ENCODE data around the gene NR2E1. TPM values are rescaled to one million over a fixed set of nuclear protein-coding genes. Genes with fewer than 3 reads are reported as not detected.

Gene NR2E1
- total and polyA plus RNA-seq, 10 of the 15 experiments (the other 5 are each of a cell fraction or from before 2014, with no cell fraction given) = not detected

GRCh38 chr6:108169464-108170331 lies 3.9 kb downstream of the NR2E1 start:
- H3K4me1 ChIP-seq (ENCODE audit: control insufficient read depth, insufficient read depth, low read length) = no peaks in the 10 kb centered on the region
- 39% methylated on average over 22 of the region's 55 CpGs for WGBS (ENCODE audit: insufficient coverage, insufficient replicate concordance, low lambda C conversion rate, missing lambda C conversion rate)
- no peaks in the 10 kb centered on the region; the same call in 2 of the 3 replicates for H3K9me3 ChIP-seq (replicated peaks; ENCODE audit: control insufficient read depth, insufficient read depth, low read length)
- H3K27me3 ChIP-seq (replicated peaks in 1 of 2; ENCODE audit: control insufficient read depth in 2 of 2, insufficient read depth in 2 of 2, low read length in 1 of 2) = peaks cover 33 to 43% of the 10 kb centered on the region in 2 experiments
- no peak overlapping the region for H2AFZ ChIP-seq (ENCODE audit: control insufficient read depth, low read depth, low read length)
- in situ Hi-C loops (cut with MboI) = no loop called here
- DNase-seq (ENCODE audit: low read depth, low spot score) = no peak
- intact Hi-C loops (cut with micrococcal nuclease; ENCODE audit: unreplicated experiment) = no loop called here
- H3K4me3 ChIP-seq = no peak overlapping the region
- TF ChIP-seq SRF (IDR thresholded peaks at IDR 0.05; ENCODE audit: low read depth in 2 of 2, low read length in 2 of 2) (no peak), EZH2 (IDR thresholded peaks at IDR 0.05; ENCODE audit: borderline replicate concordance, control insufficient read depth, low read depth, low read length) (0 out of 2 replicates have a peak, but pooled peaks have one; percentile 37)
- no peak overlapping the region for H3K27ac ChIP-seq (ENCODE audit: control insufficient read depth, insufficient read depth)
- no peak overlapping the region for H3K4me2 ChIP-seq (ENCODE audit: control insufficient read depth, insufficient read depth)
- ChIA-PET POLR2A (no interaction called here), RAD21 (ENCODE audit: unreplicated experiment) (no interaction called here), SMC1A (ENCODE audit: uncharacterized antibody, unreplicated experiment) (no interaction called here), CTCF (no interaction called here)
- FAIRE-seq = no peak
- no peaks in the 10 kb centered on the region for H3K36me3 ChIP-seq (ENCODE audit: control insufficient read depth in 2 of 2, insufficient read depth in 2 of 2, low read length in 1 of 2)
- no peaks in the 10 kb centered on the region for H4K20me1 ChIP-seq (ENCODE audit: control insufficient read depth, insufficient read depth)
- ATAC-seq = no peak
- H3K79me2 ChIP-seq (ENCODE audit: control insufficient read depth, insufficient read depth, low read length) = no peaks in the 10 kb centered on the region
- no TSS peak for BruUV-seq (replicated peaks)
- H3K9ac ChIP-seq (ENCODE audit: control insufficient read depth, insufficient read depth, low read length) = no peak overlapping the region

- no peak for ATAC-seq
- WGBS (ENCODE audit: insufficient coverage, insufficient replicate concordance, low lambda C conversion rate, missing lambda C conversion rate) = 47% methylated on average over 31 of the region's 31 CpGs
- in situ Hi-C loops (cut with MboI) = no loop called here
- ChIA-PET POLR2A (no interaction called here), SMC1A (ENCODE audit: uncharacterized antibody, unreplicated experiment) (no interaction called here), RAD21 (ENCODE audit: unreplicated experiment) (no interaction called here), CTCF (no interaction called here)
- Histone ChIP-seq H2AFZ (ENCODE audit: control insufficient read depth, low read depth, low read length) (no peak overlapping the region), H3K36me3 (ENCODE audit: control insufficient read depth in 2 of 2, insufficient read depth in 2 of 2, low read length in 1 of 2) (no peaks in the 10 kb centered on the region), H3K27me3 (replicated peaks in 1 of 2; ENCODE audit: control insufficient read depth in 2 of 2, insufficient read depth in 2 of 2, low read length in 1 of 2) (peaks cover 35 to 46% of the 10 kb centered on the region in 2 experiments), H3K79me2 (ENCODE audit: control insufficient read depth, insufficient read depth, low read length) (no peaks in the 10 kb centered on the region), H4K20me1 (ENCODE audit: control insufficient read depth, insufficient read depth) (no peaks in the 10 kb centered on the region), H3K27ac (ENCODE audit: control insufficient read depth, insufficient read depth) (no peak overlapping the region), H3K9me3 (replicated peaks; ENCODE audit: control insufficient read depth, insufficient read depth, low read length) (no peaks in the 10 kb centered on the region; the same call in 2 of the 3 replicates), H3K9ac (ENCODE audit: control insufficient read depth, insufficient read depth, low read length) (no peak overlapping the region), H3K4me1 (ENCODE audit: control insufficient read depth, insufficient read depth, low read length) (no peaks in the 10 kb centered on the region), H3K4me2 (ENCODE audit: control insufficient read depth, insufficient read depth) (no peak overlapping the region), H3K4me3 (no peak overlapping the region)
- no peak for TF ChIP-seq MYC (IDR thresholded peaks at IDR 0.05; ENCODE audit: insufficient read depth, insufficient read length, insufficient replicate concordance, low read length, severe bottlenecking)
- no peak for TF ChIP-seq RAD51 (IDR thresholded peaks at IDR 0.05)
- TF ChIP-seq, protein P1, sequence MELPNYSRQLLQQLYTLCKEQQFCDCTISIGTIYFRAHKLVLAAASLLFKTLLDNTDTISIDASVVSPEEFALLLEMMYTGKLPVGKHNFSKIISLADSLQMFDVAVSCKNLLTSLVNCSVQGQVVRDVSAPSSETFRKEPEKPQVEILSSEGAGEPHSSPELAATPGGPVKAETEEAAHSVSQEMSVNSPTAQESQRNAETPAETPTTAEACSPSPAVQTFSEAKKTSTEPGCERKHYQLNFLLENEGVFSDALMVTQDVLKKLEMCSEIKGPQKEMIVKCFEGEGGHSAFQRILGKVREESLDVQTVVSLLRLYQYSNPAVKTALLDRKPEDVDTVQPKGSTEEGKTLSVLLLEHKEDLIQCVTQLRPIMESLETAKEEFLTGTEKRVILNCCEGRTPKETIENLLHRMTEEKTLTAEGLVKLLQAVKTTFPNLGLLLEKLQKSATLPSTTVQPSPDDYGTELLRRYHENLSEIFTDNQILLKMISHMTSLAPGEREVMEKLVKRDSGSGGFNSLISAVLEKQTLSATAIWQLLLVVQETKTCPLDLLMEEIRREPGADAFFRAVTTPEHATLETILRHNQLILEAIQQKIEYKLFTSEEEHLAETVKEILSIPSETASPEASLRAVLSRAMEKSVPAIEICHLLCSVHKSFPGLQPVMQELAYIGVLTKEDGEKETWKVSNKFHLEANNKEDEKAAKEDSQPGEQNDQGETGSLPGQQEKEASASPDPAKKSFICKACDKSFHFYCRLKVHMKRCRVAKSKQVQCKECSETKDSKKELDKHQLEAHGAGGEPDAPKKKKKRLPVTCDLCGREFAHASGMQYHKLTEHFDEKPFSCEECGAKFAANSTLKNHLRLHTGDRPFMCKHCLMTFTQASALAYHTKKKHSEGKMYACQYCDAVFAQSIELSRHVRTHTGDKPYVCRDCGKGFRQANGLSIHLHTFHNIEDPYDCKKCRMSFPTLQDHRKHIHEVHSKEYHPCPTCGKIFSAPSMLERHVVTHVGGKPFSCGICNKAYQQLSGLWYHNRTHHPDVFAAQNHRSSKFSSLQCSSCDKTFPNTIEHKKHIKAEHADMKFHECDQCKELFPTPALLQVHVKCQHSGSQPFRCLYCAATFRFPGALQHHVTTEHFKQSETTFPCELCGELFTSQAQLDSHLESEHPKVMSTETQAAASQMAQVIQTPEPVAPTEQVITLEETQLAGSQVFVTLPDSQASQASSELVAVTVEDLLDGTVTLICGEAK (IDR thresholded peaks at IDR 0.05; ENCODE audit: borderline replicate concordance) = no peak
- TF ChIP-seq EZH2 (IDR thresholded peaks at IDR 0.05; ENCODE audit: borderline replicate concordance, control insufficient read depth, low read depth, low read length) = 0 out of 2 replicates have a peak, but pooled peaks have one; percentile 18
- BruUV-seq (replicated peaks) = no TSS peak
- no peak for FAIRE-seq
- intact Hi-C loops (cut with micrococcal nuclease; ENCODE audit: unreplicated experiment) = no loop called here
- no peak for DNase-seq (ENCODE audit: low read depth, low spot score)
These were observed 4.8 kb downstream of the NR2E1 start for GRCh38 chr6:108170332-108171290.

Measured in GM12878 (cell line).